ENCODE data around the gene PIAS4.

GRCh38 chr19:4082172-4082571 is 74.6 kb downstream of the PIAS4 start:
- no peak for TF ChIP-seq POLR2A (IDR thresholded peaks at IDR 0.05)
- TF ChIP-seq CTCF (IDR thresholded peaks at IDR 0.05): no peak

Measured in body of pancreas (tissue), 4 donors.